Uterus (tissue), 4 donors: Measurements from ENCODE around the gene SEC14L1. TPM values are rescaled to one million over a fixed set of nuclear protein-coding genes. Genes with fewer than 3 reads are reported as not detected.

Experiments used
- DNase-seq, 2 donors: peaks; one replicate each; pipeline ENCODE4 v3.0.0-alpha.2; 2019 to 2020
- H3K27ac ChIP-seq, 2 donors: fragments of 200-600 bp; sonication (generic); 1 replicate in 1 of 2; 2 replicates in 1 of 2; pipeline ENCODE4 v1.5.1; 2016 to 2018
- H3K27me3 ChIP-seq, 2 donors: fragments of 200-600 bp; sonication (generic); one replicate each; pipeline ENCODE4 v1.5.1; 2018 to 2019; ENCODE audit warnings: control low read depth in 1 of 2
- H3K36me3 ChIP-seq, 2 donors: fragments of 200-600 bp; sonication (generic); one replicate each; pipeline ENCODE4 v1.5.1; 2019; ENCODE audit warnings: control low read depth in 1 of 2
- H3K4me1 ChIP-seq, 2 donors: fragments of 200-600 bp; sonication (generic); one replicate each; pipeline ENCODE4 v1.5.1; 2018 to 2019; ENCODE audit warnings: control low read depth in 1 of 2
- H3K4me3 ChIP-seq, 2 donors: fragments of 200-600 bp; sonication (generic); 1 replicate in 1 of 2; 2 replicates in 1 of 2; pipeline ENCODE4 v1.5.1; 2018 to 2019; ENCODE audit warnings: mild to moderate bottlenecking in 1 of 2
- H3K9me3 ChIP-seq, 2 donors: fragments of 200-600 bp; sonication (generic); one replicate each; pipeline ENCODE4 v1.5.1; 2019; ENCODE audit warnings: control low read depth in 1 of 2
- POLR2A ChIP-seq, 2 donors: fragments of 450-650 bp; IDR thresholded peaks; one replicate each; pipeline ENCODE4 v1.6.1; 2016; ENCODE audit warnings: antibody characterized with exemption in 2 of 2, mild to moderate bottlenecking in 1 of 2, moderate library complexity in 1 of 2
- intact Hi-C: fragments of 100-400 bp; cut with DNase I; formaldehyde crosslinking; loops from one replicate; pipeline ENCODE4 v1.15.1; 2023; ENCODE audit warnings: low total_unique reads
- total RNA-seq, 4 donors: library from RNA; depleted of rRNA in 3 of 4; stranded (reverse); fragments of >200 nt in 3 of 4; gene quantifications; one replicate each; pipeline versions ENCODE4 v1.1.0 to v1.2.4, GENCODE V29; 2014 to 2023
- TF ChIP-seq, protein P1 (sequence below), 4 experiments: fragments of 200-600 bp in 2 of 4; fragments of 450-650 bp in 2 of 4; sonication (generic) in 2 of 4; IDR thresholded peaks; one replicate each; pipeline ENCODE4 v1.5.1; 2016 to 2019; ENCODE audit warnings: antibody characterized with exemption in 4 of 4, mild to moderate bottlenecking in 2 of 4, moderate library complexity in 1 of 4
- donor health status: DM: yes; HTN: yes; CAD: no.

Gene SEC14L1
- total RNA-seq, 4 donors from 2014 or later = 38.2 to 128 (median 42.6) TPM

DNA sequence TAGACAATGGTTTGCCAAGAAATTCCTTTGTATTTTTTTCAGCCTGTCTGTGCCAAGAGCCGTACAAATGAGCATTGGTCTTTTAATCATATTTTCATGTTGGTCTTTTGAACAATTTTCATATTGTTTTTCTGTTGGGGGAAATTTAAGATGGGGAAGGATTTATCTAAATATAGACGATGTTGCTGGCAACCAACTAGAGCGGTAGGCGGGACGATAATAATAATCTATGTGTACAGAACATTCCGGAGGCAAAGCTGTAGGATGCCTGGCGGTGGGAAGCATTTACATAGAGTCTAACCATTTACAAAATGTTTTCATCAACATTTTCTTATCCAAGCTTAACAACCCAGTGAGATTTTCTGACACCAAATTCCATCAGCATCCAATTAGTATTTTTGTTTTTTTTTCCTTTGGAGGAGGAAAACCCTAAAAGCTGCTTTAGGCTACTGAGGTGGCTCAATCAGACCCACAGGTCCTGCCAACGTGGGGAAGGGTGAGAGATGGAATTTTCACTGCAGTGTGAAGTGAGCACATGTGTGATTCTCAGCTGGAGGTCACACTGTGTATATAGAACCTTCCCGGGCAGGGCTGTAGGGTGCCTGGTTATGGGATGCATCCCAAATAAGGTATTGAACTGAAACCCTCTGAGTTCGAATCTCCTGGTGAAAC is 11.7 kb upstream of the SEC14L1 start:
- intact Hi-C loops = no loop called here

DNA sequence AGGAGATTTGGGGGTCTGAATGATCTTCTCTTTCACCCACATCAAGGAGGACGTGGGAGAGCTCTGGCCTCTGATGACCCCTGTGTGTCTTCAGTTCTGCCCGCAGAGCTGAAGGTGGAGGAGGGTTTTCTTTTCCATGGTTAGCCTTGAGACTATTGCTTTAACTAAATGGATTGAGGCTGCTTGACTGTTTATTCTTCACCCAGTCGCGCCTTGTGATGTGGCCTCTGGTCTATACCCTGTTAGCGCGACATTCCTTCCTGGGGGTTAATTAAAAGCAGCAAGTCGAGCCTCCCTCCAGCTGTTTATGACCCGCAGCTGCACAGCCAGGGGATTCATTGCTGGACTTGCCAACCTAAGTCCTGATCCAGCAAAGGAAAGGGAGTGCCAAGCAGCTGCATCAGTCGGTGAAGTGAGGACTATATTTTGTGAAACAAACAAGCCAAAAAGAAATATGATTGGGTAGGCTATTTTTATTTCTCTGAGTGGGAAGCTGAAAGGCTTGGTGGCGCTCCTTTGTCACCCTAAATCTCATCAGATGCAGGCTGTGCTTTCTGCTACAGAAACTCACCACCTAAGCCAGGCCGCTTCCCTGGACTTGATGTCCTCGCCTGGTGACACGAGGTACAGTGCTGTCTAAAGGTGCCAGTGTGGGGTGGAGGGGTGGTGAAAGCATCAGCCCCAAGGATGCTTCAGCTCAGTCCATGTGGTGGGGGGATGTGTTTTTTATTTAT is 11.0 kb upstream of the SEC14L1 start:
- H3K9me3 ChIP-seq = no peaks in the 10 kb centered on the region
- no peak overlapping the region for H3K4me3 ChIP-seq
- TF ChIP-seq, protein P1, sequence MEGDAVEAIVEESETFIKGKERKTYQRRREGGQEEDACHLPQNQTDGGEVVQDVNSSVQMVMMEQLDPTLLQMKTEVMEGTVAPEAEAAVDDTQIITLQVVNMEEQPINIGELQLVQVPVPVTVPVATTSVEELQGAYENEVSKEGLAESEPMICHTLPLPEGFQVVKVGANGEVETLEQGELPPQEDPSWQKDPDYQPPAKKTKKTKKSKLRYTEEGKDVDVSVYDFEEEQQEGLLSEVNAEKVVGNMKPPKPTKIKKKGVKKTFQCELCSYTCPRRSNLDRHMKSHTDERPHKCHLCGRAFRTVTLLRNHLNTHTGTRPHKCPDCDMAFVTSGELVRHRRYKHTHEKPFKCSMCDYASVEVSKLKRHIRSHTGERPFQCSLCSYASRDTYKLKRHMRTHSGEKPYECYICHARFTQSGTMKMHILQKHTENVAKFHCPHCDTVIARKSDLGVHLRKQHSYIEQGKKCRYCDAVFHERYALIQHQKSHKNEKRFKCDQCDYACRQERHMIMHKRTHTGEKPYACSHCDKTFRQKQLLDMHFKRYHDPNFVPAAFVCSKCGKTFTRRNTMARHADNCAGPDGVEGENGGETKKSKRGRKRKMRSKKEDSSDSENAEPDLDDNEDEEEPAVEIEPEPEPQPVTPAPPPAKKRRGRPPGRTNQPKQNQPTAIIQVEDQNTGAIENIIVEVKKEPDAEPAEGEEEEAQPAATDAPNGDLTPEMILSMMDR (IDR thresholded peaks at IDR 0.05) = no peak
- TF ChIP-seq POLR2A (IDR thresholded peaks at IDR 0.05) = no peak
- no peak for DNase-seq
- no peaks in the 10 kb centered on the region for H3K36me3 ChIP-seq
- peaks cover 9 to 11% of the 10 kb centered on the region in 2 donors for H3K4me1 ChIP-seq
- no peaks in the 10 kb centered on the region for H3K27me3 ChIP-seq
- intact Hi-C loops = no loop called here
- H3K27ac ChIP-seq = peak overlapping the region; percentile 47 to 75

More for the DNA sequence above, 11.7 kb upstream of the SEC14L1 start:
- no peak for DNase-seq
- no peak overlapping the region for H3K4me3 ChIP-seq
- no peaks in the 10 kb centered on the region for H3K36me3 ChIP-seq
- H3K4me1 ChIP-seq = peaks cover 9 to 11% of the 10 kb centered on the region in 2 donors
- H3K27ac ChIP-seq = peak overlapping the region; percentile 47 to 75
- H3K9me3 ChIP-seq = no peaks in the 10 kb centered on the region
- TF ChIP-seq, protein P1 (IDR thresholded peaks at IDR 0.05) = no peak
- no peak for TF ChIP-seq POLR2A (IDR thresholded peaks at IDR 0.05)
- H3K27me3 ChIP-seq = no peaks in the 10 kb centered on the region

DNA sequence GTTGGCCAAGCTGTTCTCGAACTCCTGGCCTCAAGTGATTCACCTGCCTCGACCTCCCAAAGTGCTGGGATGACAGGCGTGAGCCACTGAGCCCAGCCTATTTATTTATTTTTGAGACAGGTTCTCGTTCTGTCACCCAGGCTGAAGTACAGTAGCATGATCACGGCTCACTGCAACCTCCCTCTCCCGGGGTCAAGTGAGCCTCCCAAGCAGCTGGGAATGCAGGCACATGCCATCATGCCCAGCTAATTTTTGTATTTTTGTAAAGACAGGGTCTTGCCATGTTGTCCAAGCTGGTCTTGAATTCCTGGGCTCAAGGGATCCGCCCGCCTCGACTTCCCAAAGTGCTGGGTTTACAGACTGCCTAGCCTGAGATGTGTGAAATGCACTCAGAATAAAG is 10.2 kb upstream of the SEC14L1 start:
- no peak for DNase-seq
- Histone ChIP-seq H3K36me3 (no peaks in the 10 kb centered on the region), H3K4me1 (peaks cover 9 to 11% of the 10 kb centered on the region in 2 donors), H3K4me3 (no peak overlapping the region), H3K9me3 (no peaks in the 10 kb centered on the region), H3K27me3 (no peaks in the 10 kb centered on the region), H3K27ac (peak overlapping the region in 1 of 2 donors; percentile 75)
- no peak for TF ChIP-seq POLR2A (IDR thresholded peaks at IDR 0.05)
- TF ChIP-seq, protein P1 (IDR thresholded peaks at IDR 0.05) = no peak
- intact Hi-C loops = no loop called here

GRCh38 chr17:77131904-77132303 is 8.9 kb upstream of the SEC14L1 start:
- no peak overlapping the region for H3K27ac ChIP-seq

More at GRCh38 chr17:77131904-77132303, 8.9 kb upstream of the SEC14L1 start:
- DNase-seq = no peak
- H3K36me3 ChIP-seq = no peaks in the 10 kb centered on the region
- no peak for TF ChIP-seq POLR2A (IDR thresholded peaks at IDR 0.05)
- TF ChIP-seq, protein P1 (IDR thresholded peaks at IDR 0.05) = no peak
- H3K4me1 ChIP-seq = peaks cover 9 to 11% of the 10 kb centered on the region in 2 donors
- no peak overlapping the region for H3K4me3 ChIP-seq
- H3K9me3 ChIP-seq = no peaks in the 10 kb centered on the region
- H3K27me3 ChIP-seq = no peaks in the 10 kb centered on the region
- intact Hi-C loops = no loop called here
